ENCODE data around the gene ST8SIA1. TPM values are rescaled to one million over a fixed set of nuclear protein-coding genes. Genes with fewer than 3 reads are reported as not detected.

The ST8SIA1 gene
- total RNA-seq, 4 donors from 2014 or later, result 5.1 to 13.6 (median 9.8) TPM

DNA sequence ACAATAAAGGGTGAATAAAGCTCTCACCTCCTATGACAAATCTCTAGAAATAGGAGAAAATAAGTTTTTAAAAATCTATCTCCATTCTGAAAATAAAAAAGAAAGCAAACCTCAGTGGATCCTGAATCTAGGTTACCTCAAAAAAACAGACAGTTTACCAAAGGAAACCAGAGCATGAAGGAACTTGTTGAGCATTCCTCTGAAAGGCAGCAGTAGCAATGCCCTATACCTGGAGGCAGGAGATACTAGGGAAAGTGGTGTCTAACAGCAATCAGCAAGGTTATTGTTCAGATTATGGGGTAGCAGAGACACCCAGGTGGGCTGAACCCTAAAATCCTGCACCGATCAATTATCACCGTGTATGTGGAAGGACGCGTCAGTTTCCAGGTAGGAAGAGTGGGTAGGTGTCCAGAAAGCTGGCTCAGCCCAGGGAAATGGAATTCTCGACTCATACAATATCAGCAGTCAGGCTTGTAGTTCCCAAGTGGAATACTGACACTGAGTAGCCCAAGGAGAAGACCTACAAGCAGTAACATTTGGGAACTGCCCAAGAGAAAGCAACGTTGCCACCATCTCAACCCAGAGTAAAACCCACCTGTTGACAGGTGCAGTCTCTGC is 128.3 kb downstream of the ST8SIA1 start:
- peaks cover 0 to 5% (median 0%) of the 10 kb centered on the region in 4 donors for H3K36me3 ChIP-seq
- peaks cover 0 to 6% (median 0%) of the 10 kb centered on the region in 4 donors for H3K9me3 ChIP-seq
- intact Hi-C loops (cut with DNase I), result no loop called here
- no peak overlapping the region for H3K4me3 ChIP-seq
- no peaks in the 10 kb centered on the region for H3K27me3 ChIP-seq
- DNase-seq (ENCODE audit: extremely low spot score), result no peak
- H3K4me1 ChIP-seq, result no peaks in the 10 kb centered on the region
- H3K27ac ChIP-seq (replicated peaks in 1 of 4), result no peak overlapping the region
- TF ChIP-seq POLR2A (IDR thresholded peaks at IDR 0.05; ENCODE audit: low read depth), result no peak
- TF ChIP-seq, protein P1, sequence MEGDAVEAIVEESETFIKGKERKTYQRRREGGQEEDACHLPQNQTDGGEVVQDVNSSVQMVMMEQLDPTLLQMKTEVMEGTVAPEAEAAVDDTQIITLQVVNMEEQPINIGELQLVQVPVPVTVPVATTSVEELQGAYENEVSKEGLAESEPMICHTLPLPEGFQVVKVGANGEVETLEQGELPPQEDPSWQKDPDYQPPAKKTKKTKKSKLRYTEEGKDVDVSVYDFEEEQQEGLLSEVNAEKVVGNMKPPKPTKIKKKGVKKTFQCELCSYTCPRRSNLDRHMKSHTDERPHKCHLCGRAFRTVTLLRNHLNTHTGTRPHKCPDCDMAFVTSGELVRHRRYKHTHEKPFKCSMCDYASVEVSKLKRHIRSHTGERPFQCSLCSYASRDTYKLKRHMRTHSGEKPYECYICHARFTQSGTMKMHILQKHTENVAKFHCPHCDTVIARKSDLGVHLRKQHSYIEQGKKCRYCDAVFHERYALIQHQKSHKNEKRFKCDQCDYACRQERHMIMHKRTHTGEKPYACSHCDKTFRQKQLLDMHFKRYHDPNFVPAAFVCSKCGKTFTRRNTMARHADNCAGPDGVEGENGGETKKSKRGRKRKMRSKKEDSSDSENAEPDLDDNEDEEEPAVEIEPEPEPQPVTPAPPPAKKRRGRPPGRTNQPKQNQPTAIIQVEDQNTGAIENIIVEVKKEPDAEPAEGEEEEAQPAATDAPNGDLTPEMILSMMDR (IDR thresholded peaks at IDR 0.05), result no peak
- 92% methylated on average over 6 of the region's 6 CpGs for WGBS

DNA sequence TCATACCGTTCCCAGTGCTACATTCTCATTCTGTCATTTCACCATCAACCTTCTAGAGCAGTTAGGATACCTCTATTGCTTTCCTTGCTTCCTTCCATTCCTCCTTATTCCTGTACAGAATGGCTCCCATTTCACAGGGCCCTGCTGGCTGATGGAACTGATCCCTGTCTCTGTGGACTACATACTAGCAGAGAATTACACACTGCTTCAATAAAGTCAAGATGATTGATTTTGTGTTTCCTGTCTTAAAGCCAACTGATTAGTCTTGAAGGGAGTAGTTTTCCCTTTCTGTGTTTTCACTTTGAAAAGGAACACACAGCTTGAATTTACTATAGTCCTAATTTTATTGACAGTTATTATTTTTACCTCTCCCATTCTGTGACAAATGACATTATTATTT is 130.1 kb downstream of the ST8SIA1 start:
- 100% methylated on average over 1 of the region's 1 CpG for WGBS
- no peak for TF ChIP-seq EP300 (IDR thresholded peaks at IDR 0.05)
- no peak for TF ChIP-seq POLR2AphosphoS5 (IDR thresholded peaks at IDR 0.05)
- TF ChIP-seq, protein P1 (IDR thresholded peaks at IDR 0.05), result no peak
- TF ChIP-seq POLR2A (IDR thresholded peaks at IDR 0.05; ENCODE audit: low read depth), result no peak
- Histone ChIP-seq H3K36me3 (peaks cover 0 to 5% (median 0%) of the 10 kb centered on the region in 4 donors), H3K9me3 (peaks cover 0 to 6% (median 0%) of the 10 kb centered on the region in 4 donors), H3K4me3 (no peak overlapping the region), H3K4me1 (no peaks in the 10 kb centered on the region), H3K27ac (replicated peaks in 1 of 4) (no peak overlapping the region), H3K27me3 (no peaks in the 10 kb centered on the region)
- no peak for DNase-seq (ENCODE audit: extremely low spot score)
- intact Hi-C loops (cut with DNase I), result no loop called here

DNA sequence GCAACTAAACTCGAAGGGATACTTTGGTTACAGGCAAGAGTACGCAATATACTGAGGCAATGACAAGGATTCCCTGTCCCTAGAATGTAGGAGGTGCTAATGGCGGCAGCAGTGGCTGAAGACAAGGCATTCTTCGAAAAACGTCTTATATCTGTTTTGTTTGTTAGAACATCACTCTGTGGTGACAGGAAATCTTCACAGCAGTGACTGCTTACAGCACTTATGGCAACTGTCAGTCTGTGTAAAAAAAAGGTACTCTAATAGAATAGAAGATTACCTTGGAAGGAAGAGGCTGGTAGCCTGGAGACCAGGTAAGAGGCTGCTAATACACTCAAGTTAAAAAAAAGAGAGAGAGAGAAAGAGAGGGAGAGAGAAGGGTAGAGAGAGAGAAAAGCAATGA is 131.7 kb downstream of the ST8SIA1 start:
- DNase-seq (ENCODE audit: extremely low spot score), result no peak
- H3K27ac ChIP-seq (replicated peaks in 1 of 4), result no peak overlapping the region
- peaks cover 0 to 6% (median 0%) of the 10 kb centered on the region in 4 donors for H3K9me3 ChIP-seq
- H3K4me3 ChIP-seq, result no peak overlapping the region
- H3K27me3 ChIP-seq, result no peaks in the 10 kb centered on the region
- intact Hi-C loops (cut with DNase I), result no loop called here
- WGBS, result 69% methylated on average over 5 of the region's 5 CpGs
- TF ChIP-seq, protein P1 (IDR thresholded peaks at IDR 0.05), result no peak
- TF ChIP-seq EP300 (IDR thresholded peaks at IDR 0.05), result no peak
- TF ChIP-seq POLR2AphosphoS5 (IDR thresholded peaks at IDR 0.05), result no peak
- no peak for TF ChIP-seq POLR2A (IDR thresholded peaks at IDR 0.05; ENCODE audit: low read depth)
- H3K4me1 ChIP-seq, result no peaks in the 10 kb centered on the region
- H3K36me3 ChIP-seq, result peaks cover 0 to 5% (median 0%) of the 10 kb centered on the region in 4 donors

GRCh38 chr12:22201101-22201500 is 133.4 kb downstream of the ST8SIA1 start:
- no peak for TF ChIP-seq POLR2A (IDR thresholded peaks at IDR 0.05; ENCODE audit: low read depth)
- TF ChIP-seq POLR2AphosphoS5 (IDR thresholded peaks at IDR 0.05), result no peak
- no peak for TF ChIP-seq EP300 (IDR thresholded peaks at IDR 0.05)
- TF ChIP-seq, protein P1 (IDR thresholded peaks at IDR 0.05), result no peak
- no peaks in the 10 kb centered on the region for H3K4me1 ChIP-seq
- H3K4me3 ChIP-seq, result no peak overlapping the region
- peaks cover 0 to 5% (median 0%) of the 10 kb centered on the region in 4 donors for H3K36me3 ChIP-seq
- intact Hi-C loops (cut with DNase I), result no loop called here
- H3K27me3 ChIP-seq, result no peaks in the 10 kb centered on the region
- peaks cover 0 to 6% (median 0%) of the 10 kb centered on the region in 4 donors for H3K9me3 ChIP-seq
- WGBS, result 89% methylated on average over 3 of the region's 3 CpGs
- H3K27ac ChIP-seq (replicated peaks in 1 of 4), result no peak overlapping the region
- no peak for DNase-seq (ENCODE audit: extremely low spot score)

- intact Hi-C loops (cut with DNase I), result no loop called here
- Histone ChIP-seq H3K4me3 (no peak overlapping the region), H3K36me3 (peaks cover 0 to under 1% (median 0%) of the 10 kb centered on the region in 4 donors), H3K27ac (replicated peaks in 1 of 4) (no peak overlapping the region), H3K4me1 (no peaks in the 10 kb centered on the region), H3K27me3 (no peaks in the 10 kb centered on the region), H3K9me3 (no peaks in the 10 kb centered on the region)
- WGBS, result 83% methylated on average over 1 of the region's 1 CpG
- no peak for DNase-seq (ENCODE audit: extremely low spot score)
- TF ChIP-seq POLR2A (IDR thresholded peaks at IDR 0.05; ENCODE audit: low read depth), result no peak
- no peak for TF ChIP-seq POLR2AphosphoS5 (IDR thresholded peaks at IDR 0.05)
- TF ChIP-seq EP300 (IDR thresholded peaks at IDR 0.05), result no peak
- TF ChIP-seq, protein P1 (IDR thresholded peaks at IDR 0.05), result no peak
These were observed 138.3 kb downstream of the ST8SIA1 start for GRCh38 chr12:22196236-22196635.

All from esophagus muscularis mucosa (tissue), 4 donors.